Hepatocyte (in vitro differentiated cells): ENCODE measurements around the gene DSCAML1.

ENCODE experiments used
- EZH2 ChIP-seq: fragments of 200-600 bp; sonication (generic); IDR thresholded peaks from 2 replicates; pipeline ENCODE4 v1.6.1; 2016; ENCODE audit warnings: antibody characterized with exemption, mild to moderate bottlenecking, borderline replicate concordance
- EZH2phosphoT487 ChIP-seq: fragments of 200-600 bp; sonication (generic); IDR thresholded peaks from one replicate; pipeline ENCODE4 v1.6.1; 2018; ENCODE audit warnings: antibody characterized with exemption, mild to moderate bottlenecking, low read depth, moderate library complexity; ENCODE audit not compliant: unreplicated experiment, severe bottlenecking
- TF ChIP-seq, protein P1 (sequence below): fragments of 200-600 bp; sonication (generic); IDR thresholded peaks from 2 replicates; pipeline ENCODE4 v1.5.1; 2016; ENCODE audit warnings: antibody characterized with exemption, mild to moderate bottlenecking; ENCODE audit not compliant: poor library complexity

- TF ChIP-seq, protein P1, sequence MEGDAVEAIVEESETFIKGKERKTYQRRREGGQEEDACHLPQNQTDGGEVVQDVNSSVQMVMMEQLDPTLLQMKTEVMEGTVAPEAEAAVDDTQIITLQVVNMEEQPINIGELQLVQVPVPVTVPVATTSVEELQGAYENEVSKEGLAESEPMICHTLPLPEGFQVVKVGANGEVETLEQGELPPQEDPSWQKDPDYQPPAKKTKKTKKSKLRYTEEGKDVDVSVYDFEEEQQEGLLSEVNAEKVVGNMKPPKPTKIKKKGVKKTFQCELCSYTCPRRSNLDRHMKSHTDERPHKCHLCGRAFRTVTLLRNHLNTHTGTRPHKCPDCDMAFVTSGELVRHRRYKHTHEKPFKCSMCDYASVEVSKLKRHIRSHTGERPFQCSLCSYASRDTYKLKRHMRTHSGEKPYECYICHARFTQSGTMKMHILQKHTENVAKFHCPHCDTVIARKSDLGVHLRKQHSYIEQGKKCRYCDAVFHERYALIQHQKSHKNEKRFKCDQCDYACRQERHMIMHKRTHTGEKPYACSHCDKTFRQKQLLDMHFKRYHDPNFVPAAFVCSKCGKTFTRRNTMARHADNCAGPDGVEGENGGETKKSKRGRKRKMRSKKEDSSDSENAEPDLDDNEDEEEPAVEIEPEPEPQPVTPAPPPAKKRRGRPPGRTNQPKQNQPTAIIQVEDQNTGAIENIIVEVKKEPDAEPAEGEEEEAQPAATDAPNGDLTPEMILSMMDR = no peak
- TF ChIP-seq EZH2phosphoT487 = no peak
- TF ChIP-seq EZH2 = no peak
Observed at GRCh38 chr11:117462183-117462863, 334.7 kb downstream of the DSCAML1 start.
